ENCODE data around the gene SEC24A. TPM values are rescaled to one million over a fixed set of nuclear protein-coding genes. Genes with fewer than 3 reads are reported as not detected.
"Not testable (repeated sequence)": the region's sequence is repeated elsewhere in the genome, so short reads cannot be mapped to it uniquely, and the experiment has no call there.

The SEC24A gene
- polyA plus RNA-seq, 1 donor from 2014 or later = 9.1 TPM

- Mint-ChIP-seq H3K27me3 (no peaks in the 10 kb centered on the region), H3K4me3 (peak overlapping the region; percentile 99 to 100 (median 100)), H3K36me3 (no peaks in the 10 kb centered on the region), H3K4me1 (peaks cover 27 to 30% (median 30%) of the 10 kb centered on the region in 3 donors), H3K9me3 (no peaks in the 10 kb centered on the region), H3K27ac (peak overlapping the region; percentile 91 to 99 (median 96))
Observed at GRCh38 chr5:134758176-134758503, 109.6 kb downstream of the SEC24A start.

GRCh38 chr5:134758504-134759341 is 110.1 kb downstream of the SEC24A start, which contains the start of gene DDX46:
Gene DDX46, plus strand, starts transcription at chr5:134758779. Its CDS starts 160 bp downstream, at chr5:134758939.
- Mint-ChIP-seq H3K4me1 (peaks cover 30 to 32% (median 30%) of the 10 kb centered on the region in 3 donors), H3K4me3 (peak within 1 kb of the TSS; percentile 99 to 100 (median 100)), H3K9me3 (no peaks in the 10 kb centered on the region), H3K27ac (peak within 1 kb of the TSS; percentile 91 to 99 (median 96)), H3K27me3 (no peaks in the 10 kb centered on the region), H3K36me3 (peaks cover under 1% of the 10 kb centered on the region)

GRCh38 chr5:134767528-134768291 is 119.1 kb downstream of the SEC24A start:
- H3K27me3 Mint-ChIP-seq, H3K4me1 Mint-ChIP-seq, H3K9me3 Mint-ChIP-seq, H3K36me3 Mint-ChIP-seq: not testable (repeated sequence)
- Mint-ChIP-seq H3K27ac (peak overlapping the region in 1 of 3 donors; percentile 41), H3K4me3 (peak overlapping the region in 1 of 4 donors; percentile 70)

- H3K9me3 Mint-ChIP-seq = no peaks in the 10 kb centered on the region
- H3K27ac Mint-ChIP-seq = no peak overlapping the region
- H3K36me3 Mint-ChIP-seq = no peaks in the 10 kb centered on the region
- H3K4me1 Mint-ChIP-seq = no peaks in the 10 kb centered on the region
- H3K4me3 Mint-ChIP-seq = no peak overlapping the region
- no peaks in the 10 kb centered on the region for H3K27me3 Mint-ChIP-seq
Observed at GRCh38 chr5:134769206-134769605, 120.6 kb downstream of the SEC24A start.

- no peaks in the 10 kb centered on the region for H3K27me3 Mint-ChIP-seq
- no peak overlapping the region for H3K27ac Mint-ChIP-seq
- H3K4me1 Mint-ChIP-seq = peaks cover 0 to 4% (median 4%) of the 10 kb centered on the region in 3 donors
- no peaks in the 10 kb centered on the region for H3K9me3 Mint-ChIP-seq
- H3K36me3 Mint-ChIP-seq = no peaks in the 10 kb centered on the region
- H3K4me3 Mint-ChIP-seq = no peak overlapping the region
Observed at GRCh38 chr5:134772461-134773125, 124.0 kb downstream of the SEC24A start.

GRCh38 chr5:134777366-134777765 is 128.8 kb downstream of the SEC24A start:
- Mint-ChIP-seq H3K4me1 (peaks cover 0 to 7% (median 5%) of the 10 kb centered on the region in 3 donors), H3K4me3 (no peak overlapping the region), H3K9me3 (no peaks in the 10 kb centered on the region), H3K27ac (peak overlapping the region in 2 of 3 donors; percentile 13 to 69), H3K27me3 (no peaks in the 10 kb centered on the region), H3K36me3 (peaks cover 6% of the 10 kb centered on the region)

Other genes starting within 250 kb of the SEC24A start
- 32.8 TPM for gene CDKN2AIPNL, start 236.9 kb upstream of the SEC24A start, polyA plus RNA-seq
- 46.7 TPM for gene JADE2, start 123.1 kb upstream of the SEC24A start, polyA plus RNA-seq
- gene SAR1B, start 16.0 kb upstream of the SEC24A start, polyA plus RNA-seq = 29.0 TPM
- gene CAMLG, start 89.8 kb downstream of the SEC24A start, polyA plus RNA-seq = 37.0 TPM
- 24.2 TPM for gene DDX46, start 110.0 kb downstream of the SEC24A start, polyA plus RNA-seq
- gene C5orf24, start 197.2 kb downstream of the SEC24A start, polyA plus RNA-seq = 9.4 TPM
- 14.2 TPM for gene TXNDC15, start 225.6 kb downstream of the SEC24A start, polyA plus RNA-seq